Psoas muscle (tissue), 8 donors: Measurements from ENCODE around the gene SLA2. TPM values are rescaled to one million over a fixed set of nuclear protein-coding genes. Genes with fewer than 3 reads are reported as not detected.
"Not testable (repeated sequence)": the region's sequence is repeated elsewhere in the genome, so short reads cannot be mapped to it uniquely, and the experiment has no call there.

Source experiments
- ATAC-seq, 4 donors: fragments of 200-7000 bp; cut with Tn5 transposase; one replicate each; pipeline ENCODE4 v1.9.1; 2020; ENCODE audit warnings: moderate library complexity in 3 of 4, mild to moderate bottlenecking in 2 of 4
- DNase-seq, 2 donors: peaks; one replicate each; pipeline ENCODE4 v3.0.0-alpha.2; 2020
- H3K27ac ChIP-seq: fragments of 200-600 bp; one replicate; pipeline ENCODE4 v1.8.0; 2022
- H3K27me3 ChIP-seq, 3 donors: fragments of 200-600 bp in 1 of 3; one replicate each; pipeline versions ENCODE4 v1.6.1 to v1.8.0; 2013 to 2022; ENCODE audit warnings: low read length in 2 of 3, mild to moderate bottlenecking in 2 of 3, moderate library complexity in 1 of 3; ENCODE audit not compliant: insufficient read depth in 3 of 3
- H3K36me3 ChIP-seq, 2 donors: fragments of 200-600 bp in 1 of 2; one replicate each; pipeline versions ENCODE4 v1.6.1 to v1.8.0; 2013 to 2022; ENCODE audit warnings: low read depth in 1 of 2, mild to moderate bottlenecking in 1 of 2, moderate library complexity in 1 of 2; ENCODE audit not compliant: insufficient read depth in 1 of 2
- H3K4me1 ChIP-seq: fragments of 200-600 bp; one replicate; pipeline ENCODE4 v1.8.0; 2022
- H3K4me3 ChIP-seq: fragments of 200-600 bp; one replicate; pipeline ENCODE4 v1.8.0; 2022; ENCODE audit warnings: mild to moderate bottlenecking
- H3K9me3 ChIP-seq: fragments of 200-600 bp; one replicate; pipeline ENCODE4 v1.8.0; 2022
- WGBS, 3 donors: extraction: QIAGEN DNeasy Blood & Tissue Kit; methylation state at CpG; one replicate each; pipeline versions ENCODE4 v1.1.6 to v1.1.7; 2013; 5-methylcytosine and 5-hydroxymethylcytosine counted together
- intact Hi-C, 2 donors: fragments of 100-400 bp; cut with DNase I; formaldehyde crosslinking; loops; one replicate each; pipeline versions ENCODE4 v1.11.0 to v1.14.2; 2022
- polyA plus RNA-seq, 3 donors: library from polyadenylated mRNA; stranded (reverse); fragments of 200-250 nt; gene quantifications; one replicate each; pipeline ENCODE4 v1.2.3, GENCODE V29; 2013
- total RNA-seq, 4 donors: library from RNA; stranded (reverse); fragmentation: NEBNext Ultra II Directional in 2 of 4; extraction: Animal tissue kit (Norgen Biotek cat#: 25700) in 2 of 4; gene quantifications; one replicate each; pipeline versions ENCODE4 v1.2.1 to v1.2.4, GENCODE V29; 2021 to 2023
- TF ChIP-seq, protein P1 (sequence below): fragments of 200-600 bp; IDR thresholded peaks from one replicate; pipeline ENCODE4 v1.8.0; 2022; ENCODE audit warnings: antibody characterized with exemption
- donor health status: healthy with polysubstance abuse.
- donor health status: DM: no; HTN: no; CAD: no; lungs with moderate emphysema.
- donor health status: Bipolar disorder and iron deficiency.
- donor health status: healthy.
- donor health status: DM: yes; HTN: yes; CAD: no.
- donor health status: DM: no; HTN: no; CAD: no.
- donor health status: DM: no; HTN: no; CAD: no.
- donor health status: DM: yes; HTN: yes; CAD: no.

SLA2 gene
- total and polyA plus RNA-seq, 7 donors: 0.03 to 0.34 (median 0.12) TPM

DNA sequence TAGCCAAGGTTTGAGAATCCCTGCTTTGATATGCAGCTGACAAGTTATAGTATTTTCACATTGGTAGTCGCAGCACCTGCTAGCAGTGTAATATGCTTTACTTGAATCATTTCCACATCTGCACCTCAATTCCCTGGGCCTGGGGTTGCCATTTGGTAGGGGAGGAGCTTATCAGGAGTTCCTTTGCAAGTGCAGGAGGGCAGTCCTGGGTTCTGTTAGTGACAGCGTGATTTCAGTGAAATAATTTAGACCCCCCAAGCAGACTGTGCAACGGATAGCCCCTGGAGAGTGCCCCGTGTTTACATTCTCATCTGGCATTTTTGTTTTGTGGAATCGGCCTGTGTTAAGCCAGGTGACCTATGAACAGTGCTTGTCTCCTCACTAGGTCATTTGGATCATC lies 34.4 kb downstream of the SLA2 start:
- H3K27ac ChIP-seq: no peak overlapping the region
- 77 to 84% (median 82%) methylated on average over 5 of the region's 5 CpGs for WGBS, 3 donors
- ATAC-seq (no peak), DNase-seq (no peak)
- H3K36me3 ChIP-seq: peaks cover 20 to 86% of the 10 kb centered on the region in 2 donors
- peaks cover 18% of the 10 kb centered on the region for H3K4me1 ChIP-seq
- intact Hi-C loops: no loop called here
- no peaks in the 10 kb centered on the region for H3K9me3 ChIP-seq
- no peak overlapping the region for H3K4me3 ChIP-seq
- H3K27me3 ChIP-seq: no peaks in the 10 kb centered on the region
- TF ChIP-seq, protein P1, sequence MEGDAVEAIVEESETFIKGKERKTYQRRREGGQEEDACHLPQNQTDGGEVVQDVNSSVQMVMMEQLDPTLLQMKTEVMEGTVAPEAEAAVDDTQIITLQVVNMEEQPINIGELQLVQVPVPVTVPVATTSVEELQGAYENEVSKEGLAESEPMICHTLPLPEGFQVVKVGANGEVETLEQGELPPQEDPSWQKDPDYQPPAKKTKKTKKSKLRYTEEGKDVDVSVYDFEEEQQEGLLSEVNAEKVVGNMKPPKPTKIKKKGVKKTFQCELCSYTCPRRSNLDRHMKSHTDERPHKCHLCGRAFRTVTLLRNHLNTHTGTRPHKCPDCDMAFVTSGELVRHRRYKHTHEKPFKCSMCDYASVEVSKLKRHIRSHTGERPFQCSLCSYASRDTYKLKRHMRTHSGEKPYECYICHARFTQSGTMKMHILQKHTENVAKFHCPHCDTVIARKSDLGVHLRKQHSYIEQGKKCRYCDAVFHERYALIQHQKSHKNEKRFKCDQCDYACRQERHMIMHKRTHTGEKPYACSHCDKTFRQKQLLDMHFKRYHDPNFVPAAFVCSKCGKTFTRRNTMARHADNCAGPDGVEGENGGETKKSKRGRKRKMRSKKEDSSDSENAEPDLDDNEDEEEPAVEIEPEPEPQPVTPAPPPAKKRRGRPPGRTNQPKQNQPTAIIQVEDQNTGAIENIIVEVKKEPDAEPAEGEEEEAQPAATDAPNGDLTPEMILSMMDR: no peak

DNA sequence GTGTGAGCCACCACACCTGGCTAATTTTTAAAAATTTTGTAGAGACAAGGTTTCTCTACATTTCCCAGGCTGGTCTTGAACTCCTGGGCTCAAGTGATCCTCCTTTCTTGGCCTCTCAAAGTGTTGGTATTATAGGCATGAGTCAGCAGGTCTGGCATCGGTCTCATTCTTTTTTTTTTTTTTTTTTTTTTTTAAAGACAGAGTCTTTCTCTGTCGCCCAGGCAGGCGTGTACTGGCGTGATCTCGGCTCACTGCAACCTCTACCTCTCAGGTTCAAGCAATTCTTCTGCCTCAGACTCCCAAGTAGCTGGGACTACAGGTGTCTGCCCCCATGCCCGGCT lies 37.6 kb downstream of the SLA2 start:
- ATAC-seq, DNase-seq, H3K27ac ChIP-seq, H3K27me3 ChIP-seq, H3K9me3 ChIP-seq: not testable (repeated sequence)
- intact Hi-C loops: loop anchor here (10.0 kb wide), 3 partner anchors 124 to 146 kb away; no protein-coding TSS in a partner anchor
- Histone ChIP-seq H3K36me3 (peaks cover 19 to 60% of the 10 kb centered on the region in 2 donors), H3K4me3 (peak overlapping the region; percentile 88), H3K4me1 (peaks cover 16% of the 10 kb centered on the region)
- WGBS, 3 donors: 84 to 88% (median 86%) methylated on average over 6 of the region's 6 CpGs

DNA sequence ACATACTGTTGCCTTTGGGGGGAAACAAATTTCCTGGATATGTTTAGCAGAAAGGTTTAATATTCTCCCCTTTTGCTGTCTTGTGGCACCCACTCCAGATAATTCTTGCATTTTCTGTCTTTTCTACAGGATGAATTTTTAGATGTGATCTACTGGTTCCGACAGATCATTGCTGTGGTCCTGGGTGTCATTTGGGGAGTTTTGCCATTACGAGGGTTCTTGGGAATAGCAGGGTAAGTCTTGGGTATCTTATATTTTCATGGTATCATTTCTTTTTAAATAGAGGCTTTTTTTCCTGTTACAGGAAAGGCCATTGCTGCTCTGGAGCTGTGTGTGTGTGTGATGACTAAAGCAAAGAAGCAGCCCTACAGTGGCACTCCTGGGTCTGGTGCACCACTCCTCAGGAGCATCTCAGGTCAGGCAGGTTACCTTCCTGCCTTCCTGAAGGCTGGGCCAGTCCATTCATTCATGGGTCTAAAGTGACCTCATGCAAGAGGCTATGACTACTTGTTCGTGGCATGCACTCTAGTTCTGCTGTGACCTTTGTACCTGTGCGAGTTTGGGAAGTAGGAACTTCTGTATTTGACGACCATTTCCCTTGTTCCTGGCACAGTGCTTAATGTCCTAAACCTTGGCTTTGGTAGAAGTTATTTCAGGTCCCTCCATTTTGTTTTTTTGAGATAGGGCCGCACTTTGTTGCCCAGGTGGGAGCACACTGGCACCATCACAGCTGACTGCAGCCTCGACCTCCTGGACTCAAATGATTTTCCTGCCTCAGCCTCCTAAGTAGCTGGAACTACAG lies 38.2 kb downstream of the SLA2 start:
- TF ChIP-seq, protein P1: no peak
- no peaks in the 10 kb centered on the region for H3K9me3 ChIP-seq
- H3K4me3 ChIP-seq: peak overlapping the region; percentile 88
- 78 to 86% (median 83%) methylated on average over 7 of the region's 7 CpGs for WGBS, 3 donors
- ATAC-seq (no peak), DNase-seq (no peak)
- intact Hi-C loops: loop anchor here (10.0 kb wide), 3 partner anchors 123 to 147 kb away; no protein-coding TSS in a partner anchor
- peak overlapping the region; percentile 92 for H3K27ac ChIP-seq
- no peaks in the 10 kb centered on the region for H3K27me3 ChIP-seq
- H3K36me3 ChIP-seq: peaks cover 15 to 54% of the 10 kb centered on the region in 2 donors
- H3K4me1 ChIP-seq: peaks cover 16% of the 10 kb centered on the region

DNA sequence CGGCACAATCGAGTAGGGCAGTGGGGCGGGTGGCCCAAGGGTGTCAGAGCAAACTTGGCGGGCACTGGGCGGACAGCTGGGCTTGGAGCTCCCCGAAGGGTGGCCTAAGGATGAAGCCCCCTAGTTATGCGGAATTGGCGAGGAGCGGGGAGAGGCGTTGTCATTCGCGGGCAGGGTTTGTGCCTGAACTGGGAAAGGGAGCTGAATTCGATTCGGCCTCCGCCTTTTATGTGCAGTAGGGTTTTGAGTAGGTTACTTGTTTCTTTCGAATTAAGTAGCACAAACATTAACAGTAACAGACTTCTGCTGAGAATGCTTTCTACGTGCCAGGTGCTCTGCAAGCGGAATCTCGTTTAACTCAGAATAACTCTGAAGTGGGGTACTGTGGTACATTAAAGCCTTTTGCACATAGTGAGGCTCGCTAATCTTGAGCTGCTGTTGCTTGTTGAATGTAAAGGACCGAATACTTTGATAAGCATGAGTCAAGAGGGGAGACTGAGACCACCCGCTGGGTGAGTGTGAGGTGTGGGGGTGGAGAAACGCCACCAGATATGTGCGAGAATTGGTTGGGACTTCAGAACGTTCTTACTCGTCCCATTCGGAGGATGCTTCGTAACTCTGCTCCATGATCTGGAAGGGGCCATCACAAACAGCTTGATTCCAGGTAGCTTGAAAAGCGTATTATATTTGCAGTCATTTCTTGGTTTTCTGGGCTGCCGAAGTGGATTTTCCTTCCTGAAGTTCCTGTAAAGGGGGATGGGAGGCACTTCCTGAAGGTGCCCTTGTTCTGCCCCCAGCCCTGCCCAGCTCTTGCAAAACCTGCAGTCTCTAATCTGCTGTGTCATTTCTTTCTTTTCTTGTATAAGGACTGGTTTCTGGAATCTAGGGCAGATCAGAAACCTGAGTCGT lies 39.6 kb downstream of the SLA2 start:
- 2 to 3% (median 2%) methylated on average over 31 of the region's 31 CpGs for WGBS, 3 donors
- Histone ChIP-seq H3K4me1 (peaks cover 16% of the 10 kb centered on the region), H3K27me3 (no peaks in the 10 kb centered on the region), H3K9me3 (no peaks in the 10 kb centered on the region), H3K27ac (peak overlapping the region; percentile 92), H3K36me3 (peaks cover 6 to 40% of the 10 kb centered on the region in 2 donors), H3K4me3 (peak overlapping the region; percentile 88)
- peak in 1 of 2 donors; percentile 41 for DNase-seq
- TF ChIP-seq, protein P1: no peak
- peak in 3 of 4 donors; percentile 10 to 55 (median 25) for ATAC-seq
- intact Hi-C loops: loop anchor here (10.0 kb wide), 3 partner anchors 122 to 148 kb away; no protein-coding TSS in a partner anchor
